Caco-2 (cell line): ENCODE data around the gene ACCSL. TPM values are rescaled to one million over a fixed set of nuclear protein-coding genes. Genes with fewer than 3 reads are reported as not detected.

Source experiments
- BruUV-seq: library from RNA; stranded (reverse); fragments of 400-500 nt; replicated peaks from 2 replicates; lab custom pipeline; 2021; lab: Mats Ljungman, UMichigan
- CTCF ChIA-PET: fragments of 300-600 bp; sonication (Branson Sonifier 250); formaldehyde crosslinking; loops from one replicate; lab custom pipeline; 2022; ENCODE audit warnings: antibody characterized with exemption; lab: Charles Lee
- POLR2A ChIA-PET: fragments of 300-600 bp; sonication (Branson Sonifier 250); formaldehyde crosslinking; loops from one replicate; lab custom pipeline; 2022; ENCODE audit warnings: antibody characterized with exemption; lab: Charles Lee
- DNase-seq, 2 experiments: peaks; one replicate each; pipeline versions ENCODE4 v3.0.0 to v3.0.0-alpha.2; 2020 to 2022
- H3K27me3 ChIP-seq: replicated peaks from 2 replicates; pipeline ENCODE4 v1.6.0; 2011; ENCODE audit warnings: low read length; ENCODE audit not compliant: control insufficient read depth, insufficient read depth
- H3K36me3 ChIP-seq: 2 replicates; pipeline ENCODE4 v1.5.1; 2011; ENCODE audit warnings: low read length; ENCODE audit not compliant: control insufficient read depth, insufficient read depth
- H3K4me1 ChIP-seq: fragments of 250-450 bp; sonication (Bioruptor Pico); 2 replicates; pipeline ENCODE4 v1.5.1; 2020; ENCODE audit warnings: mild to moderate bottlenecking
- H3K4me3 ChIP-seq: 2 replicates; pipeline ENCODE4 v1.5.1; 2011; ENCODE audit warnings: low read depth, mild to moderate bottlenecking, control low read depth, low read length
- H3K9me3 ChIP-seq: fragments of 250-450 bp; sonication (Bioruptor Pico); 2 replicates; pipeline ENCODE4 v1.5.1; 2020; ENCODE audit warnings: mild to moderate bottlenecking, moderate library complexity
- H3K27ac Mint-ChIP-seq: one replicate; pipeline ENCODE4 v1.8.0; 2022; ENCODE audit warnings: mixed read lengths; ENCODE audit not compliant: unreplicated experiment
- H3K27me3 Mint-ChIP-seq: one replicate; pipeline ENCODE4 v1.8.0; 2022; ENCODE audit warnings: mixed read lengths; ENCODE audit not compliant: insufficient read depth, unreplicated experiment
- H3K36me3 Mint-ChIP-seq: one replicate; pipeline ENCODE4 v1.8.0; 2022; ENCODE audit warnings: mild to moderate bottlenecking, mixed read lengths; ENCODE audit not compliant: insufficient read depth, unreplicated experiment
- H3K4me1 Mint-ChIP-seq: one replicate; pipeline ENCODE4 v1.8.0; 2022; ENCODE audit warnings: low read depth, mixed read lengths; ENCODE audit not compliant: unreplicated experiment
- H3K4me3 Mint-ChIP-seq: one replicate; pipeline ENCODE4 v1.8.0; 2022; ENCODE audit warnings: mild to moderate bottlenecking, moderate library complexity, mixed read lengths; ENCODE audit not compliant: unreplicated experiment
- H3K9me3 Mint-ChIP-seq: one replicate; pipeline ENCODE4 v1.8.0; 2022; ENCODE audit warnings: mixed read lengths; ENCODE audit not compliant: unreplicated experiment
- intact Hi-C: fragments of 100-400 bp; cut with micrococcal nuclease; formaldehyde crosslinking; loops from one replicate; pipeline ENCODE4 v1.10.0; 2022; ENCODE audit not compliant: unreplicated experiment
- total RNA-seq: library from RNA; stranded (reverse); gene quantifications from 2 replicates; pipeline ENCODE4 v1.2.3, GENCODE V29; 2022
- TF ChIP-seq, protein P1 (sequence below), 2 experiments: fragments of 200-600 bp in 1 of 2; IDR thresholded peaks; 1 replicate in 1 of 2; 2 replicates in 1 of 2; pipeline versions ENCODE4 v1.5.1 to v1.8.0; 2011 to 2022; ENCODE audit warnings: antibody characterized with exemption in 1 of 2, control low read depth in 1 of 2, inconsistent platforms in 1 of 2, low read depth in 1 of 2, low read length in 1 of 2, mild to moderate bottlenecking in 1 of 2, moderate library complexity in 1 of 2; ENCODE audit not compliant: insufficient read depth in 1 of 2, severe bottlenecking in 1 of 2, unreplicated experiment in 1 of 2

The ACCSL gene
- total RNA-seq, 1 experiment from 2014 or later: not detected

DNA sequence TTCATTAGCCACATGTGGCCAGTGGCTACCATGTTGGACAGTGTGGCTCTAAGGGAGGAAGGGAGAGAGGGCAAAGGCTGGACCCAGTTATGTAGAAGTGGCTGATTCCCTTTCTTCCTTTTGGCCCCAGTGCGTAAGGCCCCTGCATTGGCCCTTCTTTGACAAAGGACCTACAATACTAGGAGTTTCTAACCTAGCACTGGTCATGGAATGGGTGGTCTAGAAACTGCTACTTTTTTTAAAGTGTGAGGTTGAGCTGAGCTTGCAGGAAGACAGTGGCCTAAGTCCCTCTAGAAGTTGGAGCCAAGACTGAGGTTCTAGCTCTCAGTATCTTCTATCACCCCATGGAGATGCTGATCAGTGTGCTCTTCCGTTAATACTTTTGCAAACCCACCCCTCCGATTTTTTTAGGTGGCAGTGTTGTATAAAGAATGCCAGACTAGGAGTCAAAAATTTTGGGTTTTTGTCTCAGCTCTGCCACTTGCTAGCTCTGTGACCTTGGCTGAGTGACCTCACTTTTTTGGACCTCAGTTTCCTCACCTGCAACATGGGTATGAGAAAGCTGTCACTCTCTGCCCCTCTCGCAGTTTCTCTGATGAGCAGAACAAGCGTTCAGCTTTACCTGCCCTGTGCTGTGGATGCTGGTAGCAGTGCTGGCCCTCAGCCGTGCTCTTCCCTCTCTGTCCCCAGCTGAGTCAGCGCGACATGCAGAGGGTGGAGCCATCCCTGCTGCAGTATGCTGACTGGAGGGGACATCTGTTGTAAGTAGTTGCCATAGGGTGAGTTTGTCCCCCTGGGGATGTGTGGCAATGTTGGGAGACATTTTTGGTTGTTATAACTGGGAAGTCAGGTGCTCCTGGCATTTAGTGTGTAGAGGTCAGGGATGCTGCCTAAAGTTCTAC lies 25.2 kb downstream of the ACCSL start:
- Histone ChIP-seq H3K27me3 (no peaks in the 10 kb centered on the region), H3K4me1 (no peaks in the 10 kb centered on the region), H3K36me3 (peaks cover 3% of the 10 kb centered on the region), H3K4me3 (no peak overlapping the region), H3K9me3 (no peaks in the 10 kb centered on the region)
- ChIA-PET POLR2A (no interaction called here), CTCF (no interaction called here)
- intact Hi-C loops: no loop called here
- Mint-ChIP-seq H3K9me3 (no peaks in the 10 kb centered on the region), H3K36me3 (peaks cover 8% of the 10 kb centered on the region), H3K27me3 (no peaks in the 10 kb centered on the region), H3K4me1 (no peaks in the 10 kb centered on the region), H3K4me3 (no peak overlapping the region), H3K27ac (no peak overlapping the region)
- TF ChIP-seq, protein P1, sequence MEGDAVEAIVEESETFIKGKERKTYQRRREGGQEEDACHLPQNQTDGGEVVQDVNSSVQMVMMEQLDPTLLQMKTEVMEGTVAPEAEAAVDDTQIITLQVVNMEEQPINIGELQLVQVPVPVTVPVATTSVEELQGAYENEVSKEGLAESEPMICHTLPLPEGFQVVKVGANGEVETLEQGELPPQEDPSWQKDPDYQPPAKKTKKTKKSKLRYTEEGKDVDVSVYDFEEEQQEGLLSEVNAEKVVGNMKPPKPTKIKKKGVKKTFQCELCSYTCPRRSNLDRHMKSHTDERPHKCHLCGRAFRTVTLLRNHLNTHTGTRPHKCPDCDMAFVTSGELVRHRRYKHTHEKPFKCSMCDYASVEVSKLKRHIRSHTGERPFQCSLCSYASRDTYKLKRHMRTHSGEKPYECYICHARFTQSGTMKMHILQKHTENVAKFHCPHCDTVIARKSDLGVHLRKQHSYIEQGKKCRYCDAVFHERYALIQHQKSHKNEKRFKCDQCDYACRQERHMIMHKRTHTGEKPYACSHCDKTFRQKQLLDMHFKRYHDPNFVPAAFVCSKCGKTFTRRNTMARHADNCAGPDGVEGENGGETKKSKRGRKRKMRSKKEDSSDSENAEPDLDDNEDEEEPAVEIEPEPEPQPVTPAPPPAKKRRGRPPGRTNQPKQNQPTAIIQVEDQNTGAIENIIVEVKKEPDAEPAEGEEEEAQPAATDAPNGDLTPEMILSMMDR (IDR thresholded peaks at IDR 0.05; ENCODE audit: insufficient read depth in 1 of 2, low read depth in 1 of 2, low read length in 1 of 2, severe bottlenecking in 1 of 2, unreplicated experiment in 1 of 2): no peak
- DNase-seq: no peak
- BruUV-seq: no TSS peak

DNA sequence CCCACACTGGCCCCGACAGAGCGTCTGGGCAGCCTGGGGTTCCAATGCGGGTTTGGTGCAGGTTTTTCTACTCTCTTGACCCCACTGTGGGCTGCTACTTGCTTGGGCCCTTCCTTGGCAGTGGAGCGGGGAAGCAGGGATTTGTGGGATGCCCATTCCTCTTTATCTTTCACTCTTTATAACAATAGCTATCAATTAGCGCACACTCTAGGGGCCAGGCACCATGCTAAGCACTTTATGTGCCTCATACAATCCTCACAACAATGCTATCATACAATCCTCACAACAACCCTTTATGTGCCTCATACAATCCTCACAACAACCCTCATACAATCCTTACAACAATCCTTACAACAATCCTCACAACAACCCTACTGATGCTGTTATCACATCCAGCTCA lies 31.0 kb downstream of the ACCSL start:
- intact Hi-C loops: no loop called here
- Histone ChIP-seq H3K36me3 (peaks cover 3% of the 10 kb centered on the region), H3K4me3 (no peak overlapping the region), H3K27me3 (no peaks in the 10 kb centered on the region), H3K4me1 (no peaks in the 10 kb centered on the region), H3K9me3 (no peaks in the 10 kb centered on the region)
- no peaks in the 10 kb centered on the region for H3K27me3 Mint-ChIP-seq
- peaks cover 5% of the 10 kb centered on the region for H3K36me3 Mint-ChIP-seq
- no peaks in the 10 kb centered on the region for H3K9me3 Mint-ChIP-seq
- no peak overlapping the region for H3K4me3 Mint-ChIP-seq
- DNase-seq: no peak
- ChIA-PET CTCF (no interaction called here), POLR2A (no interaction called here)
- no peaks in the 10 kb centered on the region for H3K4me1 Mint-ChIP-seq
- no TSS peak for BruUV-seq
- H3K27ac Mint-ChIP-seq: no peak overlapping the region
- TF ChIP-seq, protein P1 (IDR thresholded peaks at IDR 0.05; ENCODE audit: insufficient read depth in 1 of 2, low read depth in 1 of 2, low read length in 1 of 2, severe bottlenecking in 1 of 2, unreplicated experiment in 1 of 2): no peak

DNA sequence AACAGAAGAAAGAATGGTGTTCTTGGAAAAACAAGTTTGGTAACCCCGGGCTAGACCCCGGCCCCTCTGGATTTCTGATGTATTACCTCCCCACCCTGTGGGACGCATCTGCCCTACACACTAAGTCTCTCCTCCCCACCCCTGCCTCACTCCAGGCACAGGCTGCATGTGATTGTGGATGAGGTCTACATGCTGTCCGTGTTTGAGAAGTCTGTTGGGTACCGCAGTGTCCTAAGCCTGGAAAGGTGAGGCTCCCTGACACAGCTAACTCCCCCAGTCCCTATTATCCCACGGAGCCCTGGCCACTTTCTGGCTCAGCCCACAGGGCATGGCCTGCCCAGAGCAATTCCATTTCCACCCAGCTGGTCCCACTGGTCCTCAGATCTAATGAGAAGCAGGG lies 31.6 kb downstream of the ACCSL start:
- H3K4me1 Mint-ChIP-seq: no peaks in the 10 kb centered on the region
- no TSS peak for BruUV-seq
- intact Hi-C loops: no loop called here
- H3K4me1 ChIP-seq: no peaks in the 10 kb centered on the region
- no peak overlapping the region for H3K27ac Mint-ChIP-seq
- peaks cover 11% of the 10 kb centered on the region for H3K36me3 Mint-ChIP-seq
- TF ChIP-seq, protein P1 (IDR thresholded peaks at IDR 0.05; ENCODE audit: insufficient read depth in 1 of 2, low read depth in 1 of 2, low read length in 1 of 2, severe bottlenecking in 1 of 2, unreplicated experiment in 1 of 2): no peak
- peaks cover 3% of the 10 kb centered on the region for H3K36me3 ChIP-seq
- H3K27me3 Mint-ChIP-seq: no peaks in the 10 kb centered on the region
- H3K27me3 ChIP-seq: no peaks in the 10 kb centered on the region
- no peak for DNase-seq
- H3K4me3 ChIP-seq: no peak overlapping the region
- ChIA-PET POLR2A (no interaction called here), CTCF (no interaction called here)
- H3K9me3 Mint-ChIP-seq: no peaks in the 10 kb centered on the region
- no peaks in the 10 kb centered on the region for H3K9me3 ChIP-seq
- H3K4me3 Mint-ChIP-seq: no peak overlapping the region
